Skin epidermis (tissue), 12 donors: Measurements from ENCODE around the gene MTG2.

Experiments used
- H3K27ac ChIP-seq, 21 experiments: fragments of 200-600 bp; sonication (generic) in 11 of 21; one replicate each; pipeline ENCODE4 v1.5.0; 2020; ENCODE audit warnings: mild to moderate bottlenecking in 3 of 21, inconsistent platforms in 2 of 21, moderate library complexity in 2 of 21
- H3K4me3 ChIP-seq, 7 experiments: fragments of 200-600 bp; sonication (generic) in 2 of 7; one replicate each; pipeline ENCODE4 v1.5.0; 2020; ENCODE audit warnings: inconsistent platforms in 2 of 7, mild to moderate bottlenecking in 2 of 7, moderate library complexity in 1 of 7

Gene MTG2

DNA sequence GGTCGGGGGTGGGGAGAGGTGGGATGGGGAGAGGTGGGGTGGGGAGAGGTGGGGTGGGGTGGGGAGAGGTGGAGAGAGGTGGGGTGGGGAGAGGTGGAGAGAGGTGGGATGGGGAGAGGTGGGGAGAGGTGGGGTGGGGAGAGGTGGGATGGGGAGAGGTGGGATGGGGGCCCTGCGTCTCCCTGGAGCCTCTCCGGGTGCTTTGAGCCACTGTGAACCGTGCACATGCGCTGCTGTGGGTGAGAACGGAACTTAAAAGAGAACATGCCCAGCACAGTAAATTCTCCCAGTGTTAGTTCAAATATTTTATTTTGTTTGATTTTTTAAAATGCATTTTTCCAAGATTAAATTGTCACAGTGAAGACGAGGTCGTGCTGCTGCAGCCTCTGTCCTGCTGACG lies 22.6 kb upstream of the MTG2 start:
- Histone ChIP-seq H3K4me3 (no peak overlapping the region), H3K27ac (no peak overlapping the region)

DNA sequence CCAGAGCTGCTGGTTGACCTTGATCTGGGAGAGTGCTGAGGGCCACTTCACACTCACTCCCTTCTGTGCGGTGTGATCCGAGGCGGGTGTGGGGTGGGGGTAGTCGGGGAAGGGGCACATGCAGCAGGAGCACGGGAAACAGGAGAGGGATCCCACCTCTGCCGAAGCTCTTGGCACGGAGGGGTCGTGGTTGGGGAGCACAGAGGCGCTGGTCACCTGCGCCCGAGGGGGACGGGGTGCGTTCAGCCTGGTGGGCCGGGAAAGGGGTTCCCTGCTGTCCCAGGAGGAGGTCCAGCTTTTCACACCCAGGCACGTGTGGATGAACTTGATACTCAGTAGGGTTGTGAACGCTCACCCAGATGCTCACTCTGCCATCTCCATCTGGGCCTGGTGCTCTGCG lies 22.0 kb upstream of the MTG2 start:
- H3K4me3 ChIP-seq, result no peak overlapping the region
- peak overlapping the region in 1 of 21 experiments; percentile 69 for H3K27ac ChIP-seq

DNA sequence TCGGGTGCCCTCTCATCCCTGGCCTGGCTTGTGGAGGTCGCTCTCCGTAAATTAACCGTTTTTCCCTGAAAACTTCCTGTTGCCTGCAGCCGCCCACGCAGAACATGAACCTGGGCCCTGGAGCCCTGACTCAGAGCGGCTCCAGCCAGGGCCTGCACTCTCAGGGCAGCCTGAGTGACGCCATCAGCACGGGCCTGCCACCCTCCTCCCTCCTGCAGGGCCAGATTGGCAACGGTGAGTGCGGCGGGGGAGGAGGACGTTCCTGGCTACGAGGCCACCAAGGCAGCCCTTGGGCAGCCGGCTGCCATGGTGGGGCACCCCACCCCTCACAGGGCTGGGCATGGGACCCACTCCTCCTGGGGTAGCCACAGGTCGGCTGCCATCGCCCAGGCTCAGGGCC lies 21.5 kb upstream of the MTG2 start:
- H3K27ac ChIP-seq, result peak overlapping the region in 2 of 21 experiments; percentile 17 to 69
- no peak overlapping the region for H3K4me3 ChIP-seq

DNA sequence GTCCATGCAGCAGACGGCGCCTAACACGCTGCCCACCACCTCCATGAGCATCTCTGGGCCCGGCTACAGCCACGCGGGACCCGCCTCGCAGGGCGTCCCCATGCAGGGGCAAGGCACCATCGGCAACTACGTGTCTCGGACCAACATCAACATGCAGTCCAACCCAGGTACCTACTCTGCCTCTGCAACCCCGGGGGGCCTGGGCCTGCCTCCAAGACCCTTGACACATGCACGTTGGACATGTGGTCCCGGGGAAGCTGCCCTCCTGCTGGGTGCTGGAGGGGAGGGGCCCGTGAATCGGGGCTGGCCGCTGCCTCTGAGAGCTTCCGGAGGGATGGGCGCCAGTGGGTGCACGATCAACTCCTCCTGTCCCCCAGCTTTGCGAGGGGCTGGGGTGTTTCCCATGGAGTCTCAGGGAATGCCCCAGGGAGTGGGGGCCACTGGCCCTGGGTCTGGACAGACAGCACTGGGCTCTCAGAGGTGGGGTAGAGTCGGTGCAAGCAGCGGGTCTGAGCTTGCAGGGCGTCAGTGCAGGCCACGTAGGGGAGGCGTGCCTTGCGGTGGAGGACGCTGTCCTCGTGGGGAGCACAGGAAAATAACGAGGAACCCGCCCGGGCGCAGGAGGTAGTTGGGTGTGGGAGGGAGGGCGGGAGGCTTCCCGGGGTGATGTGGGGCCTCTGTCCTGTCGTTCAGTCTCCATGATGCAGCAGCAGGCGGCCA lies 19.9 kb upstream of the MTG2 start:
- H3K4me3 ChIP-seq, result no peak overlapping the region
- H3K27ac ChIP-seq, result peak overlapping the region in 1 of 21 experiments; percentile 54

DNA sequence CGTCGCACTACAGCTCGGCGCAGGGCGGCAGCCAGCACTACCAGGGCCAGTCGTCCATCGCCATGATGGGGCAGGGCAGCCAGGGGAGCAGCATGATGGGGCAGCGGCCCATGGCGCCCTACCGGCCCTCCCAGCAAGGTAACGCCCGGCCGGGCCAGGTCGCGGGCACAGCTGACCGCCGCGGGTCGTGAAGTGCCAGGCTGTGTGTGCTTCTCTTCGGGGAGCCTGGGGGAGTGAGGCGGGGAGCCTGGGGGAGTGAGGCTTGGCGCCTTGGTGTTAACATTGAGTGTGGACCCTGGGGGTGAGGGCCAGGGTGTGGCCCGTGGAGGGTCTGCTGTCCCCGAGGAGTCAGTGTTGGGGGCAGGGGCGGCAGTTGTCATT lies 19.4 kb upstream of the MTG2 start:
- peak overlapping the region in 1 of 21 experiments; percentile 54 for H3K27ac ChIP-seq
- H3K4me3 ChIP-seq, result no peak overlapping the region

DNA sequence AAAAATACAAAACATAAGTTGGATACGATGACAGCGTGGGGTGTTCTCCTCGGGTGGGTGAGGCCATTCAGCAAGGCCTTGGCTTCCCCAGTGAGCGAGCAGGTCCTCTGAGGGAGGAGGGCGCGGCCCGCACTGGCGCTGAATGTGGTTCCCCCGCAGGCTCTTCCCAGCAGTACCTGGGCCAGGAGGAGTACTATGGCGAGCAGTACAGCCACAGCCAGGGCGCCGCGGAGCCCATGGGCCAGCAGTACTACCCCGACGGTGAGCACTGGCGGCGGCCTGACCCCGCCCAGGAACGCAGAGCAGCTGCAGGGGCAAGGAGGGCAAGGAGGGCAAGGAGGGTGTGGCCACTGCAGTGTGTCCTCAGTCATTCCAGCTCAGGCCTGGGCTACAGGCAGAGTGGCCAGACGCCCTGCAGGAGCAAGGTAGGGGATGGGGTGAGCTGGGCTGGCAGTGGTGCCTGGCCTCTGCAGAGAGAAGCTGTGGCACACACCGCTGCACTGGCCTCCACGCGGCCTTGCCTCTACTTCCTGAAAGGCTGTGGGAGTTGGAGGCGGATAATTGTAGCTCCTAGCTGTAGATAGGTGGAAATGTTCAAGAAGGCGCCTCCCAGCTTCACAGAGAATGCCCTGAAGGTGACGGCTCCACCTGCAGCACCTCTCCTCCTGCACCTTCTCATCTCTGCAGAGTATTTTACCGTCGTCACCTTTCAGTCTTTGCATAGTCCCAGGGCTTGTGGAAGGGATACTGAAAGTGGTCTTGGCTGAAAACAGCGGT lies 18.7 kb upstream of the MTG2 start:
- Histone ChIP-seq H3K27ac (peak overlapping the region in 1 of 21 experiments; percentile 54), H3K4me3 (no peak overlapping the region)

DNA sequence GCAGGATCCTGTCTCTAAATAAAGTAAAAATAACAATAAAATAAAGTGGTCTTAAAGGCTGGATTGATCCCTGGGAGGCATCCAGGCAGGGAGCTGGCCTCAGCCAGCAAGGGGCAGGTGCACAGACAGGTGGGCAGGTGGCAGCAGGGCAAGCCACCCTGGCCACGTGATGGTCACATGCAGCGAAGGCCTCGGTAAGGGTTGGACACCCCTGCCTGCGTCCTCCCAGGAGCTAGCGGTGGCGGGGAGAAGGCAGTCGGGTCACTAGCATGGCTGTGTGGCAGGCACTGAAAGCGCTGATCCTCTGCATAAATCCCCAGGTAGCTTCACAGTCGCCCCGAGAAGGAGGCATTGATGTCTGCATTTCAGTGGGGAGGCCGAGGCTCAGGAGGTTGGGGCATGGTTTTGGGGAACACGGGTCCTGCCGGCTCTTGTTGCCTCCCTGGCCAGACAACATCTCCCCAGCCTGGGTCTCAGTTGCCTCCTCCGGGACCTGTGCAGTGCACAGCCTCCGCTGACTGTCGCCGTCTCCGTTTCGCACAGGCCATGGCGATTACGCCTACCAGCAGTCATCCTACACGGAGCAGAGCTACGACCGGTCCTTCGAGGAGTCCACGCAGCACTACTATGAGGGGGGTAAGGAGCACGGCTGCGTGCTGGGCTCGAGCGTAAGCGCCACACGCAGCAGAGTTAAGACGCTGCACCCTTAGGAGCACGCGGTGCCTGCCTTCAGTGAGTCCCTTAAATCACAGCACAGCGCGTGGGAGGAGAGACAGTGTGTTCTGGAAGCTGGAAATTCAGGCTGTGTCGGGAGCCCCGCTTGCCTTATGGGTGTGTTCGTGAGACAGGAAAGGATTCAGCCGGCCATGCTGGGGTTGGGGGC lies 17.7 kb upstream of the MTG2 start:
- no peak overlapping the region for H3K27ac ChIP-seq
- H3K4me3 ChIP-seq, result no peak overlapping the region

DNA sequence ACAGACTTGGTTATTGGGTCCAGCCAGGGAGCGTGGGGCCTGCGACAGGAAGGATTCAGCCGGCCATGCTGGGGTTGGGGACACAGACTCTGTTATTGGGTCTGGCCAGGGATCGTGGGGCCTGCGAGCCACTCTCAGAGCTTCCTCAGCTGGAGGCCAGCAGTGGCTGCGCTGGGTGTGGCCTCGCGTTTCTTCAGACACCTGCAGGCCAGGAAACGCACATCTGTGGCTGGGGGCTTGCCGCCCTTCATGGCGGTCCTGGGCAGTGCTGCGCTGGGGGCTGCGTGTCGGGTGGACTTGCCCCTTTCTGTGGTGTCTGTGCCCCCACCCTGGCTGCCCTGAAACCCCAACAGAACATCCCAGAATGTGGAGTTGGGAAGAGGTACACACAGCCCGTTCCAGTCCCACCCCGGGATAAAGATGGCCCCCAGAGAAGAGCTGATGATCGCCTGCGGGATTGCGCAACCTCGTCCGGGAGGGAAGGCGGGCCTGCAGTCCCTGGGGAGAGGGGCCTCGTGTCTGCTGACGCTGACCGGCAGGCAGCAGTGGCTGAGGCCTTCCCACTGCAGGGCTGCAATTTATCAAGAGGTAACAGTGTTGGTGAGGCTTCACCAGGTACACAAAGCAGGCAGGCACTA lies 16.9 kb upstream of the MTG2 start:
- H3K27ac ChIP-seq, result no peak overlapping the region
- no peak overlapping the region for H3K4me3 ChIP-seq

DNA sequence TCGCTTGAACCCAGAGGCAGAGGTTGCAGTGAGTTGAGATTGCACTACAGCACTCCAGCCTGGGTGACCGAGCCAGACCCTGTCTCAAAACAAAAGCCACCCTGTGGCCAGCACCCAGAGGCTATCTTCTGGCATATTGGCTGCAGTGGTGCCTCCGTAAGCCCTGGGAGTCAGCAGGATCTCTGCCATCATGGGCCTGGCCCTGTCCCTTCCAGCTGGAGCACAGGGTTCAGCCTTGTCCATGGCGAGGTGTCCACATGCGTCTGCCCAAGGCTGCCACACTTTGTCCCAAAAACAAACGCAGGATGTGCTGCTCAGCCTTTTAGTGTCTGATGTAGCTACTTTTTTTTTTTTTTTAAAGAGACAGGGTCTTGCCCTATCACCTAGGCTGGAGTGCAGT lies 15.4 kb upstream of the MTG2 start:
- H3K27ac ChIP-seq, result no peak overlapping the region
- no peak overlapping the region for H3K4me3 ChIP-seq

DNA sequence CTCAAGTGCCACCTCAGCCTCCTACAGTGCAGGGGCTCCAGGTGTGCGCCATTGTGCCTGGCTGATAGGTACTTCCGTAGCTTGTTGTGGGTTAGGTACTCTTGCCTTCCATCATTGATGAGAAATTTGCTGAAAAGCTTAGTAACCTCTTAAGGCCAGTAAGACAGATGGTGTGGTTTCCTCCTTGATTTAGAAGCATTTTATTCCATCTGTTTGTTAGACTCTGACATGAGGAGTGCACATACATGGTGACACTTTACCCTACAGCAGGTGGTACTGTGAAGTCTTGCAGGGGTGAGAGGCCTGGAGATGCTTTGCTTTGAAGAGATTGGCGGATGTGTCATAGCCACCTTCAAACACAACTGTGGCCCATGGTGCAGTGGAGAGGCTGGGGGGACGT lies 14.8 kb upstream of the MTG2 start:
- Histone ChIP-seq H3K4me3 (no peak overlapping the region), H3K27ac (no peak overlapping the region)

DNA sequence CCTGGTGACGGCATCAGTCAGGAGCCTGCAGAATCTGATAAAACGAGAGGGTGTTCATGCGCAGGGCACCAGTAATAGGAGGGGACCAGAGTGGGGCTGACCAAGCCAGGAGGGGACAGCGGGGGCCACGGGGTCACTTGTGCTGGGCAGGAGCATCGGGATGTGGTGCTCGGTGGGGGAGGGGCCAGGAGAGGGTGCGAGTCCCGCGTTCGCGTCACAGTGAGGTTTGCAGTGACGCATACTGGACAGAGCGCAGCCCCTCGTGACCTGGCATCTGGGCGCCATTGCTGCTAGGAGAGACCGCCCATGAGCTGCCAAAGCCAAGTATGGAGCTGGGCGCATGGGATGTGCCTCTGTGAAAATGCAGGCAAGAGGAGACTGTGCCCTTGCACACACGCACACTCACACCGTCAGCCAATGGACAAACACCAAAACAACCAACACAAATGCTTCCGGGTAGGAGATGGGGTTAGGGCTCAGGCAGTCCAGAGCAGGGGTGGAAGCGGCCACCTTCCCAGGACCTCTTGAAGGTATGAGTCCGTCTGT lies 13.9 kb upstream of the MTG2 start:
- no peak overlapping the region for H3K4me3 ChIP-seq
- H3K27ac ChIP-seq, result no peak overlapping the region

DNA sequence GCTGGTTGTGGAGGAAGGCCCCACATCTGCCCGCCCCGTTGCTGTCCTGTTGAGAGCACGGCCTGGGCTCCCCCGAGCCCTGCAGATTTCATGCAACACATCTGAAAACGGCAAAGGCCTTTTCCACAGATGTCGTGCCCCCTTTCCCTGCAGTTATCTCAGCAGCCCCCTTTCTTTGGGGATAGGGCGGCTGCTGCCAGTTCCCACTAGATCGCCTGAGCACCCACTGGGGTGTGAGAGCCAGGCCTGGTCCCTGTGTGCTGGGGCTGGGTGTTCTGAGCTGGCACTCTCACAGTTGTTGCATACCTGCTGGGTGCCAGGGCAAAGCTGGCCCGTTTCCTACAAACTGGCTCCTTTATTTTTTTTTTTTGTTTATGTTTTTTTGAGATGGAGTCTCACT lies 12.3 kb upstream of the MTG2 start:
- no peak overlapping the region for H3K4me3 ChIP-seq
- no peak overlapping the region for H3K27ac ChIP-seq

DNA sequence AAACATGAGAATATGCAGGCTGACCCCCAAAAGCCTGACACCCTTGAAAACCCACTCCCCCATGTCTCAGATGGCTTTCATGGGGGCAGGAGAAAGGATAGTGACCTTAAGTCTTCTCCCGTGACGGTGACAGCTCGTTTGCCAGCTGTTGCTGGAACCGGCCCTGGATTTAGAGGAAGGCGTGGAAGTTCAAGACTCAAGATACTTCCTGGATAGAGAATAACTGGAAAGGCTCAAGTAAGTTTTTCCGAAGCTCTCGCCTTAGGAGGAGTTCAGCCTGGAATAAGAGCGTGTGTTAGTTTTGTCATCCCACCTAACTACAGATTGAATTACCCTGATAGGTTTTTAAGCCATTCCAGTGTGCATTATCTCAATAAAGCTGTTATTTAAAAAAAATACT lies 11.6 kb upstream of the MTG2 start:
- no peak overlapping the region for H3K4me3 ChIP-seq
- H3K27ac ChIP-seq, result no peak overlapping the region

DNA sequence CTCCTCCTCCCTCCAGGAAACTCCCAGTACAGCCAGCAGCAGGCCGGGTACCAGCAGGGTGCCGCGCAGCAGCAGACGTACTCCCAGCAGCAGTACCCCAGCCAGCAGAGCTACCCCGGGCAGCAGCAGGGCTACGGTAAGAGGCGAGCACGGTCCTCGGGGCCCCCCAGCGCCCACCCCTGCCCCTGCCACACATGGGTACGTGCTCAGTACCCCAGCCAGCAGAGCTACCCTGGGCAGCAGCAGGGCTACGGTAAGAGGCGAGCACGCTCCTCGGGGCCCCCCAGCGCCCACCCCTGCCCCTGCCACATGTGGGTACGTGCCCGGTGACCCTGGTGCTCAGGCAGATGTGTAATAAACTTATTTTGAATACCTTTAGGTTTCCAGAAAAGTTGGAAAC lies 10.2 kb upstream of the MTG2 start:
- no peak overlapping the region for H3K4me3 ChIP-seq
- no peak overlapping the region for H3K27ac ChIP-seq

DNA sequence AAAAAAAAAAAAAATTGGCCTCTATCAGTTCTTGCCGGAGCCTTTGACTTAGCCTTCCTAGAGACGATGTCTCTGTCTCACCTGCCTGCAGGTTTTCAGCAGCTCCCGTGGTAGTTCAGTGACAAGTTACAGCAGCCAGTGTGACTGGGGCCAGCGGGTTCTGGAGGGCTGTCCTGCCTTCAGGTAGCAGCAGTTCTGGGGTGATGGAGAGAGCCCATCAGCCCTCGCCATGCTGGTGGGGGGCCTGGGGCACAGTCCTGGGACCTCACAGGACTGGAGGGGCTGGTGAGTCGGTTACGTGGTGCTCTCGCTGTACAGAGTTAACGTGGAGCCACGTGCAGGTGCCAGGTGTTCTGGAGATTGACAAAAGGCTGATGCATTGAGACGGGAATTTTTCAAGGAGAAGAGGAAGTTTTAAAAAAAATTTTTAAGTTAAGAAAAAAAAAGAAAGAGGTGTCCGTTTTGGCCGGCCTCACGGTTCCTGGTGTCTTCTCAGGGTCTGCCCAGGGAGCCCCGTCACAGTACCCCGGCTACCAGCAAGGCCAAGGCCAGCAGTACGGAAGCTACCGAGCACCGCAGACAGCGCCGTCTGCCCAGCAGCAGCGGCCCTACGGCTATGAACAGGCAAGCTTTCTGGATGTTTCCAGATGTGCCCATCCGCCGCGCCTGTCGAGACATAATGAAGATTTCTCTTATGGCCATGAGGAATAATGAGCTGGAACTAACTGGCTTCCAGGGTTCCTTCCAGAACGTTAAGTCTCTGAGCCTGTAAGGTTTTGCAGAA lies 8.6 kb upstream of the MTG2 start:
- Histone ChIP-seq H3K27ac (no peak overlapping the region), H3K4me3 (no peak overlapping the region)

DNA sequence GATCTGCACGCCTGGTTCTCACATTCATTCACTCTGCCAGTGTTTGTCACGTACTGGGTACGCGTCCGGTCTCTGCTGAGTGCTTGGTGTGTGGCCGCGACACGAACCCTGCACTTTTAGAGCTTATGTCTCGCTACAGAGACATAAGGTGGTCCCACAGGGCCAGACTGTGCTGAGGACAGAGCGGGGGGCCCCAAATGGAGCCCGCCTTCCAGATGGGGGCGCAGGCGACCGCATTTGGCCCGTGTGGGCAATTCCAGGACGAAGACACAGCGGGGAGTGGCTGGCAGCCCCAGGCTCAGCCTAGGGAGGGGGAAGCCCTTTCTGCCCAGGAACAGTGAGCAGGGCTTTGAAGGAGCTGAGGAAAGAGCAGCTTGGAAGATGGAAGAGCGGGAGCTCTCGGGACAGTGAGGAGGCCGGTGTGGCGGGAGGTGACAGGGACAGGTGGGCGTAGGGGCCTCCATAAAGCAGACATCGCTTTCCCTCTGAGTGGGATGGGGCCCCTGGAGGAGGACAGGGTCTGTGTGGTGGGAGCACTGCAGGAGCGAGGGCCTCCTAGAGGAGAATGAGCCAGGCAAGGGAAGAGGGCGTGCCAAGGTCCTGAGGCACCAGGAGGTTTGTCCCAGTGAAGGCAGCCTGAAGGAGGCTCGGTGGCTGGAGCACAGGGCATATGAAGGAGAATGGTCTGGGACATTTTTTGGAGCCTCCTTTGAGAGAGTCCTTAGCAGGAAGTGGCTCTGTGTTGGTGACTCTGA lies 7.8 kb upstream of the MTG2 start:
- Histone ChIP-seq H3K27ac (no peak overlapping the region), H3K4me3 (no peak overlapping the region)

DNA sequence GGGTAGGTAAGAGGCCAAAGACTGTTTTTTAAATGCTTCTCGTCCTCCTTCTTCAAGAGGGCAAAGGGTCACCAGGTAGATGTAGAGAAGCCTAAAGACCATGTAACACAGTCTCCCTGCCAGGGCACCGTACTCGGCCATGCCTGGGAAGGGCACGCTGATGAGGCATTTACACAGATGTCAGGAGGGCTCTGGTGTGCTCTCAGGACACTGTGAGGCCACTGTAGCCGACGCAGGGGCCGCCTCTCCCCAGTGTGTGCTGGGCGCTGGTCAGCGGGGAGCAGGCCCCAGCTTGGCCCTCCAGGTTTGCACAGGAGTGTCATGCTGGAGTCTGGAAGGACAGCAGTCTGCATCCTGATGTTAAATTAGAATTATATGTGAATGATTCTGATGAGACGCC lies 7.1 kb upstream of the MTG2 start:
- Histone ChIP-seq H3K4me3 (no peak overlapping the region), H3K27ac (no peak overlapping the region)

DNA sequence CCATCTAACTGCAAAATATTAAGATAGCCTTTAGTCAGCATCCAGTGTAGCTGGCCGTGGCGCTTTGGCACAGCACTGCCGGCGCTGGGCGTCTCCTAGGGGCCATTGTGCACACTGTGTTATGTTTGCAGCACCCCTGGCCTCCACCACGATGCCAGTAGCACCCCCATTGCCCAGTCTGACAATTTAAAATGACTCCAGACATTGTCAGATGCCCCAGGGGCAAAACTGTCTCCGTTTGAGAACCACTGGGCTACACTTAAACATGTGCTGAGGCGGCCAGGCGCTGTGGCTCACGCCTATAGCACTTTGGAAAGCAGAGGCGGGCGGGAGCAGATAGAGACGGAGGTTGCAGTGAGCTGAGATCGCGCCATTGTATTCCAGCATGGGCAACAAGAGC lies 6.0 kb upstream of the MTG2 start:
- H3K27ac ChIP-seq, result no peak overlapping the region
- no peak overlapping the region for H3K4me3 ChIP-seq
